HepG2 (cell line): ENCODE data around the gene QSER1. TPM values are rescaled to one million over a fixed set of nuclear protein-coding genes. Genes with fewer than 3 reads are reported as not detected.

ENCODE experiments used
- E2F1 ChIP-seq: sonication (generic); formaldehyde crosslinking; IDR thresholded peaks from 2 replicates; pipeline ENCODE4 v1.5.0; 2020; ENCODE audit warnings: missing genetic modification reagents
- GLI4 ChIP-seq: sonication (generic); formaldehyde crosslinking; IDR thresholded peaks from 2 replicates; pipeline ENCODE4 v1.5.1; 2020; ENCODE audit warnings: missing genetic modification reagents, mild to moderate bottlenecking, moderate library complexity, borderline replicate concordance
- HOXA5 ChIP-seq: sonication (generic); formaldehyde crosslinking; IDR thresholded peaks from 2 replicates; pipeline ENCODE4 v1.4.0; 2020; ENCODE audit warnings: missing genetic modification reagents
- KMT2A ChIP-seq: sonication (generic); formaldehyde crosslinking; IDR thresholded peaks from 2 replicates; pipeline ENCODE4 v1.4.0; 2020; ENCODE audit warnings: missing genetic modification reagents
- NFIB ChIP-seq: sonication (generic); formaldehyde crosslinking; IDR thresholded peaks from 2 replicates; pipeline ENCODE4 v1.9.0; 2021; ENCODE audit warnings: missing genetic modification reagents, mild to moderate bottlenecking, borderline replicate concordance
- NRL ChIP-seq: sonication (generic); formaldehyde crosslinking; IDR thresholded peaks from 2 replicates; pipeline ENCODE4 v1.5.0; 2020; ENCODE audit warnings: missing genetic modification reagents, mild to moderate bottlenecking, moderate library complexity, borderline replicate concordance
- PATZ1 ChIP-seq: sonication (generic); formaldehyde crosslinking; IDR thresholded peaks from 2 replicates; pipeline ENCODE4 v1.4.0; 2020; ENCODE audit warnings: missing genetic modification reagents
- PHF8 ChIP-seq: sonication (generic); formaldehyde crosslinking; IDR thresholded peaks from 2 replicates; pipeline ENCODE4 v1.5.0; 2020; ENCODE audit warnings: missing genetic modification reagents
- RBM22 ChIP-seq: fragments of 200-400 bp; formaldehyde crosslinking; optimal IDR thresholded peaks from 2 replicates; pipeline ENCODE3; 2017; ENCODE audit warnings: mild to moderate bottlenecking, low read length, moderate library complexity
- RBM39 ChIP-seq: fragments of 200-400 bp; formaldehyde crosslinking; IDR thresholded peaks from one replicate; pipeline ENCODE4 v1.6.1; 2018; ENCODE audit warnings: antibody characterized with exemption, mild to moderate bottlenecking, low read depth, low read length; ENCODE audit not compliant: poor library complexity, severe bottlenecking
- TFAP4 ChIP-seq: sonication (generic); IDR thresholded peaks from 2 replicates; pipeline ENCODE4 v1.6.1; 2016; ENCODE audit warnings: low read depth, borderline replicate concordance
- ZBTB10 ChIP-seq: sonication (generic); formaldehyde crosslinking; IDR thresholded peaks from 2 replicates; pipeline ENCODE4 v1.4.0; 2020; ENCODE audit warnings: missing genetic modification reagents, borderline replicate concordance
- ZBTB4 ChIP-seq: sonication (generic); formaldehyde crosslinking; IDR thresholded peaks from 2 replicates; pipeline ENCODE4 v1.4.0; 2020; ENCODE audit warnings: missing genetic modification reagents, mild to moderate bottlenecking, borderline replicate concordance
- ZFX ChIP-seq: sonication (generic); formaldehyde crosslinking; IDR thresholded peaks from 2 replicates; pipeline ENCODE4 v1.4.0; 2020; ENCODE audit warnings: mild to moderate bottlenecking, low read depth, missing genetic modification reagents, moderate library complexity
- ZNF10 ChIP-seq: sonication (generic); formaldehyde crosslinking; IDR thresholded peaks from 2 replicates; pipeline ENCODE4 v1.4.0; 2020; ENCODE audit warnings: mild to moderate bottlenecking, low read depth, missing genetic modification reagents, borderline replicate concordance
- ZNF143 ChIP-seq: sonication (generic); formaldehyde crosslinking; IDR thresholded peaks from 2 replicates; pipeline ENCODE4 v1.4.0; 2020; ENCODE audit warnings: missing genetic modification reagents
- ZNF430 ChIP-seq: sonication (generic); formaldehyde crosslinking; IDR thresholded peaks from 2 replicates; pipeline ENCODE4 v1.9.0; 2021; ENCODE audit warnings: mild to moderate bottlenecking, missing genetic modification reagents
- polyA plus RNA-seq, 8 experiments: library from polyadenylated mRNA; depleted of rRNA in 3 of 8; stranded (reverse) in 7 of 8; unstranded in 1 of 8; fragments of >200 nt; fragmentation: Illumina TruSeq in 4 of 8; extraction: Trizol in 4 of 8; gene quantifications; 2 replicates each; pipeline versions ENCODE4 v1.2.1 to v1.2.3, GENCODE V29; 2011 to 2016; ENCODE audit warnings: low read depth in 4 of 8, missing spikeins in 1 of 8, mixed read lengths in 1 of 8; ENCODE audit not compliant: insufficient read depth in 1 of 8
- total RNA-seq, 5 experiments: library from RNA; depleted of rRNA; stranded (reverse); fragments of >200 nt; fragmentation: Illumina TruSeq; extraction: Trizol; gene quantifications; 2 replicates each; pipeline ENCODE4 v1.2.3, GENCODE V29; 2016; ENCODE audit warnings: low read depth in 1 of 5

Gene QSER1
- total and polyA plus RNA-seq, 2 of the 13 experiments (the other 11 are each of a cell fraction or from before 2014, with no cell fraction given), result 8.9 to 17.3 TPM

GRCh38 chr11:32893343-32894148 lies 935 bp downstream of the QSER1 start (continued):
- TF ChIP-seq ZBTB4 (CRISPR knock-in tag), result no peak
- peak; percentile 53; the same call in 1 of the 2 replicates for TF ChIP-seq HOXA5 (CRISPR knock-in tag)
- peak; percentile 72; the same call in 1 of the 2 replicates for TF ChIP-seq NRL (CRISPR knock-in tag)
- peak; percentile 44; the same call in 1 of the 2 replicates for TF ChIP-seq GLI4
- peak; percentile 92 for TF ChIP-seq ZFX (CRISPR knock-in tag)
- TF ChIP-seq RBM39, result peak; percentile 95
- peak; percentile 64; the same call in 1 of the 2 replicates for TF ChIP-seq ZNF430
- TF ChIP-seq TFAP4, result 0 out of 2 replicates have a peak, but pooled peaks have one; percentile 10
- TF ChIP-seq KMT2A, result peak; percentile 30; the same call in 1 of the 2 replicates
- TF ChIP-seq ZNF143 (CRISPR knock-in tag), result peak; percentile 13; the same call in 1 of the 2 replicates
- TF ChIP-seq ZBTB10, result 0 out of 2 replicates have a peak, but pooled peaks have one; percentile 35
- peak; percentile 37; the same call in 1 of the 2 replicates for TF ChIP-seq E2F1
- no peak for TF ChIP-seq RBM22
- no peak for TF ChIP-seq ZNF10 (CRISPR knock-in tag)
- TF ChIP-seq NFIB (CRISPR knock-in tag), result 0 out of 2 replicates have a peak, but pooled peaks have one; percentile 39
- TF ChIP-seq PATZ1, result peak; percentile 16; the same call in 1 of the 2 replicates
- TF ChIP-seq PHF8 (CRISPR knock-in tag), result peak; percentile 93
